Upper lobe of left lung (tissue), 4 donors: ENCODE results near the gene ULK4.

Experiments used
- EP300 ChIP-seq, 4 donors: sonication (generic); formaldehyde crosslinking; IDR thresholded peaks; one replicate each; pipeline ENCODE4 v1.5.1; 2017; ENCODE audit warnings: antibody characterized with exemption in 4 of 4, control low read depth in 2 of 4
- POLR2A ChIP-seq, 4 donors: fragments of 450-650 bp; IDR thresholded peaks; one replicate each; pipeline ENCODE4 v1.5.1; 2016 to 2017; ENCODE audit warnings: antibody characterized with exemption in 4 of 4, mild to moderate bottlenecking in 2 of 4
- TF ChIP-seq, protein P1 (sequence below), 6 experiments: fragments of 450-650 bp in 4 of 6; fragments of 200-600 bp in 2 of 6; sonication (generic) in 2 of 6; IDR thresholded peaks; one replicate each; pipeline ENCODE4 v1.5.1; 2016 to 2019; ENCODE audit warnings: antibody characterized with exemption in 6 of 6

DNA sequence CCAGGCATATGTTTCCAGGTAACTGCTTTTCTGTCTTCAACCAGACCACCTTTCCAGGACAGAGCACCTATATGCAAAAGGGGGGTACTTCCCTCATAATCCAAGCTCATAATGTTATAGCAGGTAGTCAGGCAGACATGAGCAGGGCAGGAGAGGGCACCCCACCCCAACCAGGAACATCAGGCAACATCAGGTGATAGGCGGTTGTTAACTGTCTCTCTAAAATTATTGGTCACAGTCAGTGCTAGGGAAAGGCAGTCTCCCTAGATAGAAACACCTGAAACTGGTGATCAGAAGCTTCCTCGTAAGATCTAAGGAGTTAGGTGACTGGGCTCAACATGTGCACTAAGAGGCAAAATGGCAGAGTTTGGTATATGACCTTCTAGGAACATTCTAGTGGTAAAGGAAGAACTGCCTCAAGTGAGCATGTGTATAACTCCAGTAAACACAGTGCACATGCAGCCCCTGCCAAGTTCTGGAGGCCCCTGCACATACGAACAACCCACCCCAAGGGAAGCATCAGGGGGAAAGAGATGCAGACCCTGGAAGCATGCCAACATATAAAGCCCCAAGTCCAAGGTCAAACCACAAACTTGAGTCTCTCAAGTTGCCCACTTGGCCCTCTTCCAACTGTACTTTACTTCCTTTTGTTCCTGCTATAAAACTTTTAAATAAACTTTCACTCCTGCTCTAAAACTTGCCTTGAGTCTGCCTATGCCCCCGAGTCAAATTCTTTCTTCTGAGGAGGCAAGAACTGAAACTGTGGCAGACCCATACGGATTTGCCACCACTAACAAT lies 270.9 kb downstream of the ULK4 start:
- no peak for TF ChIP-seq POLR2A (IDR thresholded peaks at IDR 0.05)
- TF ChIP-seq, protein P1, sequence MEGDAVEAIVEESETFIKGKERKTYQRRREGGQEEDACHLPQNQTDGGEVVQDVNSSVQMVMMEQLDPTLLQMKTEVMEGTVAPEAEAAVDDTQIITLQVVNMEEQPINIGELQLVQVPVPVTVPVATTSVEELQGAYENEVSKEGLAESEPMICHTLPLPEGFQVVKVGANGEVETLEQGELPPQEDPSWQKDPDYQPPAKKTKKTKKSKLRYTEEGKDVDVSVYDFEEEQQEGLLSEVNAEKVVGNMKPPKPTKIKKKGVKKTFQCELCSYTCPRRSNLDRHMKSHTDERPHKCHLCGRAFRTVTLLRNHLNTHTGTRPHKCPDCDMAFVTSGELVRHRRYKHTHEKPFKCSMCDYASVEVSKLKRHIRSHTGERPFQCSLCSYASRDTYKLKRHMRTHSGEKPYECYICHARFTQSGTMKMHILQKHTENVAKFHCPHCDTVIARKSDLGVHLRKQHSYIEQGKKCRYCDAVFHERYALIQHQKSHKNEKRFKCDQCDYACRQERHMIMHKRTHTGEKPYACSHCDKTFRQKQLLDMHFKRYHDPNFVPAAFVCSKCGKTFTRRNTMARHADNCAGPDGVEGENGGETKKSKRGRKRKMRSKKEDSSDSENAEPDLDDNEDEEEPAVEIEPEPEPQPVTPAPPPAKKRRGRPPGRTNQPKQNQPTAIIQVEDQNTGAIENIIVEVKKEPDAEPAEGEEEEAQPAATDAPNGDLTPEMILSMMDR (IDR thresholded peaks at IDR 0.05) = no peak
- no peak for TF ChIP-seq EP300 (IDR thresholded peaks at IDR 0.05)
